Pancreas (tissue), 10 donors: Measurements from ENCODE around the gene LHPP. TPM values are rescaled to one million over a fixed set of nuclear protein-coding genes. Genes with fewer than 3 reads are reported as not detected.
A peak's percentile ranks its signal among the peaks of the same experiment; 100 is the strongest.

Source experiments
- ATAC-seq, 4 donors: fragments of 200-7000 bp; cut with Tn5 transposase; one replicate each; pipeline versions ENCODE4 v1.8.0 to v1.9.1; 2020; ENCODE audit warnings: mild to moderate bottlenecking in 4 of 4, moderate library complexity in 4 of 4
- DNase-seq, 6 donors: peaks; one replicate each; pipeline ENCODE4 v3.0.0-alpha.2; 2020
- FAIRE-seq: peaks from 2 replicates; lab custom pipeline; 2012; peaks lifted over from hg19 to GRCh38; lab: Jason Lieb, UNC
- H3K27ac ChIP-seq, 4 donors: fragments of 200-600 bp; sonication (generic); 1 replicate in 3 of 4; 2 replicates in 1 of 4; pipeline versions ENCODE4 v1.5.0 to v1.8.0; 2020
- H3K27me3 ChIP-seq, 4 donors: fragments of 200-600 bp; one replicate each; pipeline ENCODE4 v1.8.0; 2021
- H3K36me3 ChIP-seq, 3 donors: fragments of 200-600 bp; sonication (generic) in 1 of 3; one replicate each; pipeline versions ENCODE4 v1.5.0 to v1.8.0; 2020 to 2021
- H3K4me1 ChIP-seq, 3 donors: fragments of 200-600 bp; one replicate each; pipeline ENCODE4 v1.8.0; 2021
- H3K4me3 ChIP-seq, 4 donors: fragments of 200-600 bp; sonication (generic) in 2 of 4; one replicate each; pipeline versions ENCODE4 v1.5.0 to v1.8.0; 2020 to 2021
- H3K9me3 ChIP-seq, 4 donors: fragments of 200-600 bp; one replicate each; pipeline ENCODE4 v1.8.0; 2021
- WGBS, 2 donors: extraction: QIAGEN DNeasy Blood & Tissue Kit; methylation state at CpG; one replicate each; pipeline ENCODE4 v1.1.7; 2013; 5-methylcytosine and 5-hydroxymethylcytosine counted together
- intact Hi-C, 3 donors: fragments of 100-400 bp; cut with DNase I; formaldehyde crosslinking; loops; one replicate each; pipeline versions ENCODE4 v1.11.1 to v1.14.2; 2022
- polyA plus RNA-seq, 2 donors: library from polyadenylated mRNA; stranded (reverse); fragments of 200-250 nt; gene quantifications; one replicate each; pipeline ENCODE4 v1.2.3, GENCODE V29; 2013
- total RNA-seq, 6 donors: library from RNA; stranded (reverse); fragmentation: NEBNext Ultra II Directional in 4 of 6; extraction: Animal tissue kit (Norgen Biotek cat#: 25700) in 4 of 6; gene quantifications; one replicate each; pipeline versions ENCODE4 v1.2.1 to v1.2.4, GENCODE V29; 2021 to 2023
- TF ChIP-seq, protein P1 (sequence below), 4 donors: fragments of 200-600 bp; sonication (generic) in 3 of 4; IDR thresholded peaks; one replicate each; pipeline versions ENCODE4 v1.5.0 to v1.8.0; 2021; ENCODE audit warnings: antibody characterized with exemption in 4 of 4
- donor health status: healthy with polysubstance abuse.
- donor health status: DM: no; HTN: no; CAD: no; lungs with moderate emphysema.
- donor health status: DM: no; HTN: no; CAD: no.
- donor health status: control.
- donor health status: control.
- donor health status: Bipolar disorder and iron deficiency.
- donor health status: DM: yes; HTN: yes; CAD: no.
- donor health status: DM: no; HTN: no; CAD: no.
- donor health status: DM: no; HTN: no; CAD: no.
- donor health status: DM: yes; HTN: yes; CAD: no.

LHPP gene
- total and polyA plus RNA-seq, 8 donors: 5.3 to 10.8 (median 7.8) TPM

DNA sequence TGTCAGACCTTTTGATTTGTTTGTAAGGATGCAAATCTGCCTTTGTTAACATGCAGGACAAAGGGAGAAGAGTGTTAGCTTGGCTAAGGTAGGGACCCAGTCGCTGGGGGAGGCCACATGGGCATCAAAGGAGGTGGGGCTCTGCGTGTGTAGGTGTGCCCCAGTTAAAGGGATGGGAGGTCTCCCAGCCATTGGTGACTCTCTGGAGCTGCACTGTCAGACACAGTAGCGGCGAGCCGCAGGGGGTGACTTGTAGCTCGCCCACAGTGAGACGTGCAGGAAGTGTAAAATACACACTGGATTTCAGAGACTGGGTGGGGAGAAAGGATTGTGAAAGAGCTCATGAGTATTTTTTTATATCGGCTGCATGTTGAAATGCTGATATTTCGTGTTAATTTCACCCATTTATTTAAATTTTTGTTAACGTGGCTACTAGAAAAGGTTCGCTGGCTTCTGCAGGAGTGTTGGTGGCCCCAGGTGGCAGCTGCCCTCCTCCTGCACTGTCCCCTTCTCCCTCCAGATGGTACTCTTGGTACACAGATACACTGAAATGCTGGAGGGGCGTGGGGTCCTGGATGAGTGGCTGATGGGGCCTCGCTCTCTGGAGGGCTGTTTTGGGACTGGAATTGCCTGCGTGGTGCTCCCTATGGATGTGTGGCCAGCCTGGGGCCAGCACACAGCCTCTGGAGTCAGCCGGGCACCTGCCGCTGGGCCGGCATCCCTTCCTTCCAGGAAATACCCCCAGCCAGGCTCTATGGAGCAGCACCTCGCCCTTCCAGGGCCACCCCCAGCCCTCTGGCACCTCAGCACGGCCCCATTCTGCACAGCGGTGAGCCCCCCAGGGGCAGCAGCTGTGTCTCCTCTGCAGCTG is 59.2 kb downstream of the LHPP start:
- DNase-seq: peak in 1 of 6 donors; percentile 58

GRCh38 chr10:124521429-124521871 is 59.8 kb downstream of the LHPP start:
- TF ChIP-seq, protein P1, sequence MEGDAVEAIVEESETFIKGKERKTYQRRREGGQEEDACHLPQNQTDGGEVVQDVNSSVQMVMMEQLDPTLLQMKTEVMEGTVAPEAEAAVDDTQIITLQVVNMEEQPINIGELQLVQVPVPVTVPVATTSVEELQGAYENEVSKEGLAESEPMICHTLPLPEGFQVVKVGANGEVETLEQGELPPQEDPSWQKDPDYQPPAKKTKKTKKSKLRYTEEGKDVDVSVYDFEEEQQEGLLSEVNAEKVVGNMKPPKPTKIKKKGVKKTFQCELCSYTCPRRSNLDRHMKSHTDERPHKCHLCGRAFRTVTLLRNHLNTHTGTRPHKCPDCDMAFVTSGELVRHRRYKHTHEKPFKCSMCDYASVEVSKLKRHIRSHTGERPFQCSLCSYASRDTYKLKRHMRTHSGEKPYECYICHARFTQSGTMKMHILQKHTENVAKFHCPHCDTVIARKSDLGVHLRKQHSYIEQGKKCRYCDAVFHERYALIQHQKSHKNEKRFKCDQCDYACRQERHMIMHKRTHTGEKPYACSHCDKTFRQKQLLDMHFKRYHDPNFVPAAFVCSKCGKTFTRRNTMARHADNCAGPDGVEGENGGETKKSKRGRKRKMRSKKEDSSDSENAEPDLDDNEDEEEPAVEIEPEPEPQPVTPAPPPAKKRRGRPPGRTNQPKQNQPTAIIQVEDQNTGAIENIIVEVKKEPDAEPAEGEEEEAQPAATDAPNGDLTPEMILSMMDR (IDR thresholded peaks at IDR 0.05): no peak
- FAIRE-seq (no peak), DNase-seq (peak in 3 of 6 donors; percentile 40 to 70 (median 54)), ATAC-seq (peak; percentile 7 to 56 (median 48))
- Histone ChIP-seq H3K27me3 (no peaks in the 10 kb centered on the region), H3K36me3 (no peaks in the 10 kb centered on the region), H3K9me3 (no peaks in the 10 kb centered on the region), H3K4me3 (no peak overlapping the region), H3K27ac (no peak overlapping the region), H3K4me1 (no peaks in the 10 kb centered on the region)
- intact Hi-C loops: no loop called here
- WGBS, 2 donors: 79 to 83% methylated on average over 13 of the region's 13 CpGs

More for the DNA sequence above, 59.2 kb downstream of the LHPP start:
- no peaks in the 10 kb centered on the region for H3K9me3 ChIP-seq
- H3K4me1 ChIP-seq: no peaks in the 10 kb centered on the region
- H3K36me3 ChIP-seq: no peaks in the 10 kb centered on the region
- H3K4me3 ChIP-seq: no peak overlapping the region
- FAIRE-seq: no peak
- 90 to 91% methylated on average over 20 of the region's 20 CpGs for WGBS, 2 donors
- no peaks in the 10 kb centered on the region for H3K27me3 ChIP-seq
- TF ChIP-seq, protein P1 (IDR thresholded peaks at IDR 0.05): no peak
- no peak for ATAC-seq
- intact Hi-C loops: no loop called here
- no peak overlapping the region for H3K27ac ChIP-seq

GRCh38 chr10:124522131-124522932 is 60.7 kb downstream of the LHPP start:
- 83 to 86% methylated on average over 13 of the region's 13 CpGs for WGBS, 2 donors
- no peaks in the 10 kb centered on the region for H3K9me3 ChIP-seq
- H3K36me3 ChIP-seq: no peaks in the 10 kb centered on the region
- TF ChIP-seq, protein P1 (IDR thresholded peaks at IDR 0.05): no peak
- H3K27ac ChIP-seq: no peak overlapping the region
- intact Hi-C loops: no loop called here
- H3K4me1 ChIP-seq: no peaks in the 10 kb centered on the region
- no peak overlapping the region for H3K4me3 ChIP-seq
- H3K27me3 ChIP-seq: no peaks in the 10 kb centered on the region
- FAIRE-seq (no peak), ATAC-seq (peak in 1 of 4 donors; percentile 33), DNase-seq (peak in 1 of 6 donors; percentile 62)

DNA sequence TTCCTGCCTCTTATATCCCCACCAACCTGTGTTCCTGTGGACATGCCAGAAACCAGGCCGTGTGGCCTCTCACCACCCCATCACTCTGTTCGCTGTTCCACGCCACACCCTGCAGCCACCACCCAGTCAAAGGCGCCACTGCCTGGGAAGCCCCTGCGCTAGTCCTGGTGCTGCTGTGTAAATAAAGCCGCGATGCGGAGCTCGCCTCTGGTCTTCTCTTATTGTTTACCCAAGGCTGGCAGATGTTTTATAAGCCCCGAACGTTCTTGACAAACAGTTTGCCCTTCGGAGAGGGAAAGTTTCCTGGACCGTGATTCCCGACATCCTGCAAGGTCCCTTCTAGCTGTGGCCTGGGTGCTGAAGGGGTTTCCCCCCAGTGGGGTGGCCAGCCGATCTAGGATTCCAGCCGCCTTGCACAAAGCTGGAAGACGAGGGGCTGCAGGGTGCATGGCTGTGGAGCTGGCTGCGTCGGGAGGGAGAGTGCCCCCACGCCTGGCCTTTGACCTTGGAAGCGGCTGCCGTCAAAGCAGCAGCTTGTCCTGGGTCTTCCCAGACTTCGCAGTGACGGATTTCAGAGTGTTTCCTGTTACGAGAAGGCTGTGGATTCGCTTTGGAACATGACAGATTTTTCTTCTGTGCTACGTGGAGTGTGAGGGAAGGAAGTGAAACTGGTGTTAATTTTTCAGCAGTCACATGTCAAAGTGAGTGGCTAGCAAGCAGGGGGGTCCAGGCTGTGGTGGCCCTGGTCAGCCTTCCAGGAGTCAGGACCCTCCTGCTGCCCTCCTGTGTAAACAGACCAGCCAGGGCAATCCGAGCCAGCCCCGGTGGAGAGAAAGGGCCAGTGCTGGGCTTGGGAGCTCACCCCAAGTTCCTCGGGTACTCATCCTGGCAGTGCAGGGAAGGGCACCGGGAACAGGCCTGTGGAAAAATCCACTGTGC is 61.6 kb downstream of the LHPP start:
- Histone ChIP-seq H3K27ac (peak overlapping the region in 2 of 4 donors; percentile 23 to 28), H3K36me3 (no peaks in the 10 kb centered on the region), H3K27me3 (no peaks in the 10 kb centered on the region), H3K9me3 (no peaks in the 10 kb centered on the region), H3K4me3 (peak overlapping the region in 1 of 4 donors; percentile 12), H3K4me1 (no peaks in the 10 kb centered on the region)
- intact Hi-C loops: no loop called here
- ATAC-seq (peak in 3 of 4 donors; percentile 20 to 58 (median 58)), FAIRE-seq (no peak), DNase-seq (peak in 1 of 6 donors; percentile 47)
- TF ChIP-seq, protein P1 (IDR thresholded peaks at IDR 0.05): no peak
- 65 to 72% methylated on average over 31 of the region's 31 CpGs for WGBS, 2 donors
